ENCODE measurements around the gene SCAMP1.
"Not testable (repeated sequence)": the region's sequence is repeated elsewhere in the genome, so short reads cannot be mapped to it uniquely, and the experiment has no call there.

The SCAMP1 gene, protein sequence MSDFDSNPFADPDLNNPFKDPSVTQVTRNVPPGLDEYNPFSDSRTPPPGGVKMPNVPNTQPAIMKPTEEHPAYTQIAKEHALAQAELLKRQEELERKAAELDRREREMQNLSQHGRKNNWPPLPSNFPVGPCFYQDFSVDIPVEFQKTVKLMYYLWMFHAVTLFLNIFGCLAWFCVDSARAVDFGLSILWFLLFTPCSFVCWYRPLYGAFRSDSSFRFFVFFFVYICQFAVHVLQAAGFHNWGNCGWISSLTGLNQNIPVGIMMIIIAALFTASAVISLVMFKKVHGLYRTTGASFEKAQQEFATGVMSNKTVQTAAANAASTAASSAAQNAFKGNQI

DNA sequence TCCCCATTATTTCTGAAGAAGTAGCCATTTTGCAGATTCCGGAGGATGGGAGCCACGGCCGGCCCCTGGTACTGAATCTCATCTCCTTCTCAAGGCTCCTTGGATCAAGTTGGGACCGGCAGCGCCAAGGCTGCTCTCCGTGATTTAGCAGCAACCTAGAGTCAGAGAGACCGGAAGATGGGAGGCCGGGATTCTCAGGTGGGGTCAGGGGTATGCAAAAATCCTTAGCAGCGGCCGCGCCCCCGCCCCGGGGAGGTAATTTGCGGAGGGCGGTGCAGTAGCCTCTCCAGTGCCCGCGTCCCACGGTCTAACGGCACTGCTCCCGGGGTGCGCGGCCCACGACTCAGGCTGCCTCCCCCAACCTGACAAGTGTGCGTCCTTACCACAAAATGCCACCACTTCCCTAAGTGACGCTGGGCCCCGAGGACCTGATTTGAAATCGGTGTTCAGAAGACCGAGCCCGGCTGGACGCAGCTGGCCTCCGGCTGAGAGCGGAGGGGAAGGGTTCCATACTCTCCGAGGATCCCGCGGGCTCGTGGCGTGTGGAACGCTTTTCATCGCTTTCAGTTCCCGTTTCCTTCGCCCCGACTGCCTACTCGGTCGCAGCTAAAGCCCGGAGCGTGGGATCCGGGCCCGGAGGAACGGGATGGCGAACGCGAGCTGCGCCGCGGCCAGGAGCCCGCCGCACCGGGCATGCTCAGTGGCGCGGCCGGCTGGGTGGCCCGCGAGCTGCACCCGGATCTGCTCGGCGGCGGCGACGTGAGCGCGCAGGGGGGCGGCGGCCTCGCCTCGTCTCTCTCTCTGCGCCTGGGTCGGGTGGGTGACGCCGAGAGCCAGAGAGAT lies at the start of gene SCAMP1:
Gene SCAMP1 (plus strand): TSS at position 787 of the 843 bp plus-strand sequence. CDS start 55 bp downstream, at position 842.
- peak; percentile 84 for DNase-seq (ENCODE audit: low spot score)

DNA sequence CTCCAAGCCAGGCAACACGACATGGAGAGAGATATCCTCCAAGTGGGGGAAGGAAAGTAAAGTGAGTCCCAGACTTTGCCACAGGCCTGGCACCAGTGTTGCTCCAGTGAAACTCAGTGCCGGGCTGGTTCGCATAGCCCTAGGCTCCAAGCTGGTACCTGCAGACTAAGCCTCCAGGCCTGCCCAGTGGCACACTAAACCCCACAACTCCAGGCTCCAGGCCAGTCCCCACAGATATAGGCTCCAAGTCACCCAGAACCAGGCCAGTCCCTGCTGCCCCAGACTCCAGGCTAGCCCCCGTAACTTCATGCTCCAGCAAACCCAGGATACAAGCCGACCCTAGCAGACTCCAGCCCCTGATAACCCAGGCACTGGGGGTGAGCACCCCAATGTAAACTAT lies 42.9 kb upstream of the SCAMP1 start:
- DNase-seq (ENCODE audit: low spot score): no peak

DNA sequence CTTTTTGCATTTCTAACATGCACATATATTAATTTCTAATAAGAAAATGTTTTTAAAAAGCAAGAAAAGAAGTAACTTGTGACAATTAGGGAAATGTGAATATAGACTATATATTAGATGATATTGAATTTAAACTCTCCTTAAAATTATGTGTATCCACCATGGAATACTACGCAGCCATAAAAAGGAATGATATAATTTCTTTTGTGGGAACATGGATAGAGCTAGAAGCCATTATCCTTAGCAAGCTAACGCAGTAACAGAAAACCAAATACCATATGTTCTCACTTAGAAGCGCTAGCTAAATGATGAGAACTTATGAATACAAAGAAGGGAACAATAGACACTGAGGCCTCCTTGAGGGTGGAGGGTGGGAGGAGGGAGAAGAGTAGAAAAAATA lies 42.1 kb upstream of the SCAMP1 start:
- DNase-seq (ENCODE audit: low spot score): no peak

DNA sequence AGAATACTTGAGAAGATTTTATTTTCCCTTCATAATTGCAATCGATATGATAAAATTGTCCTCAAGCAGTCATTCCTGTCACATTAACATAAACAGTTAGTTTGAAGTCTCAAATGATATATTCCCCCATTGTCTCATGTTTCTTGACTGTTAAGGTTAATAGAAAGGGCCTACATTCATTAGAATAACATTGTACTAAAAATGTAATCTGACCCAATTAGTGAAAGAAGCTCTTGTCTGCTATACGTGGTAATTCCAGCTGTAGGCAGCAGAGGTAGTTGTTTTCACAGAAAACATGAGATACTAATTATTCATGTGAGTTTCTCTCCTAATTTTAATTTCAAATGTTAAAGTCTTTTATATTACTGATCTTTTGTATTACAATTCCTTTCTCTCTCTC lies 40.0 kb upstream of the SCAMP1 start:
- peak; percentile 31 for DNase-seq (ENCODE audit: low spot score)

DNA sequence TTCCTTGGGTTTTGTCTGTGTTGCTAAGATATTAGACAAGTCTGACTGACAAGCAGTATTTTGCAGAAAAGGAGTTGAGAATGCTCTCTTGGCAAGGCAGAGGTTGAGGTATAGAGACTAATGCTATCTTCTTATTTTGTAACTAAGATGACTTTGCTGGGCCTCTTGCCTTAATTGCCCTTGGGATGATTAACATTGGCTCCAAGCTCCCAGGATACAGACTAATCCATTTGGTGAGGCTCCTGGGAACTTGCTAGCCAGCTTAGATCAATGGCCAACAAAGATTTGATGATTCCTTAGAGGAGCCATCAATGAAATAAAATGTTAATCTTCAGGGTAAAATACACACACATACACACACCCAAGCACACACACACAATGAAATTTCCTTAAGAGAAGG lies 37.2 kb upstream of the SCAMP1 start:
- DNase-seq (ENCODE audit: low spot score): no peak

DNA sequence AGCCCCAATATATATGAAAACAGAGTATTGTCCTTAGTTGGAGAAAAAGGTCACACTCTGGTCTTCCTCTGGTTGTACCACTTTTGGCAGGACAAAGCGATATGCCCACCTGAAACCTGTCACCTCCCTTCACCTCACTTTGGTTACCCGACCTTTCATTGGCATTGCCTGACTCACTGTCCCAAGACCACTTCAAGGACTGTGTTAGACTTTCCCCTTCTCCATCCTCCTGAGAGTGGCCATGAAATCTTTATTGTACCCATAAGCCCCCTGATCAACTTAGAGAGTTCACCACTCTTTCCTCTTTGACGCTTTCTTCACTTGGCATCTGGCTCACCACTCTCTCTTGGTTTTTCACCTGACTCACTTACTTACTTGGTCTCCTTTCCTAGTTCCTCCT lies 33.5 kb upstream of the SCAMP1 start:
- no peak for DNase-seq (ENCODE audit: low spot score)

DNA sequence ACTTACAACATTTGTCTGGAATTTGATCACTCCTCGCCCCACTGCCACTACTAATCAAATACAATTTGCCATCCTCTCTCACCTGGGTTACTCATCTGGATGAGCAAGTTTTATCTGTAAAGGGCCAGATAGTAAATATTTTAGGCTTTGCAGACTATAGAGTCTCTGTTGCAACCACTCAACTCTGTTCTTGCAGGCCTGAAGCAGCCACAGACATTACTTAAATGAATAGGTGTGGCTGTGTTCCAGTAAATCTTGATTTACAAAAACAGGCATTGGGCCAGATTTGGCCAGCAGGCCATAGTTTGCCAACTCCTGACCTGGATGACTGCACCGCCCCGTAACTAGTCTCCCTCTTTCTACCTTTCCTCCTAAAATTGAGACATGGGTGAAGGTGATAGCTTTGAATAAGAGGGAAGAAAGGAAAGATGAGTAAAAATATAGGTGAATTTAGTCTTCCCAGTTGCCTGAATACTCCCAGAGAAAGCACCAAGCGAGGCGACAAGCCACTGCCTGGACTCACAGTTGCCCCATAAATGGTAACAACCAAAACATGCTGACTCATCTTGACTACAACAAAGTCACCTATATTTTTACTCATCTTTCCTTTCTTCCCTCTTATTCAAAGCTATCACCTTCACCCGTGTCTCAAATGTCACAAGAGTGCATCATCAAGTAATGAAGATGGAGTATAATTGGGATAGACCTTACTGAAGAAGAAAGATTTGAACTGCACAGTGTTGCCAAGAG lies 32.5 kb upstream of the SCAMP1 start:
- DNase-seq (ENCODE audit: low spot score): no peak

DNA sequence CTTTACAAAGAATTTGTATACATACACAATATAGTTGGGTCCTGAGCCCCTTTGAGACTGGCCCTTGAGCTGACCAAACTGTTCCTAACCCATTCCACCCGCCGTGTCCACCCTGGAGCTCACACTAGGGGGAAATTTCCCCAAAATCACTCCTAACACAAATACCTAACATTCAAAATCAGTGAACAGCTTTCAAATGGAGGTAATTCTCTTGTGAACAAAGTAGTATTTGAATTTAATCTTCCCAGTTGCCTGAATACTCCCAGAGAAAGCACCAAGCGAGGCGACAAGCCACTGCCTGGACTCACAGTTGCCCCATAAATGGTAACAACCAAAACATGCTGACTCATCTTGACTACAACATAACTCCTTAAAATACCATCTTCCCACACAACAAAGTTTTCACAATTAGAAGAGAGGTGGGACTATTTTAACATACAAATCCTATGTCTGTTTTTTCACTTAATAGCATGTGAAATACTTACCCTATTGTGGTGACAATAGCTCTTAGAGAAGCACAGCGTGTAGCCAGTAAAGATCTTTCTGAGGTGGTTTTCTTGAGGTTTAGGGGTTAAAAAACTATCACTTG lies 31.7 kb upstream of the SCAMP1 start:
- no peak for DNase-seq (ENCODE audit: low spot score)

DNA sequence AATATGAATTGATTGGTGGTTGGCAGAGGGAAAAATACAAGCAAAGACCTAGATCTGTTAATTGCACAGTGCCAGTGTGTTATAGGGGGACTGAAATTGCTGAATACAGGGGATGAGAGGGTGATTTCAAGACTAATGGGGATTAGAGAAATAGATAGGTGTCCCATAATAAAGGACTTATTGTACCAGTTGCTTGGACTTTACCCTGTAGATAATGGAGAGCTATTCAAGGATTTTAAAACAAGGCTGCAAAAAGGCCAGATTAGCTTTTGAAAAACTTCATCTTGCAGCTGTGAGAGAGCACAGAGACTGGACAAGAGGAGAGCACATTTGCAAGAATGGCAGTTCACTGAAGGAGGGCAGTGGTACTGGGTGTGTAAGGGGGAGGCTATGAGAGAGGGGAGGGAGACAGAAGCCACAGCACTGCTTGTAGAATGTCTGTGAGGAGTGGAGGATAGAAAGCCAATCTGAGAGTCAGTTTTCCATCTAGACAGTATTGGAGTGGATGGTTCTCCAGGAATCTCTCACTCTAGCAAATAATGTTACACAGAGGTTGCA lies 28.8 kb upstream of the SCAMP1 start:
- no peak for DNase-seq (ENCODE audit: low spot score)

DNA sequence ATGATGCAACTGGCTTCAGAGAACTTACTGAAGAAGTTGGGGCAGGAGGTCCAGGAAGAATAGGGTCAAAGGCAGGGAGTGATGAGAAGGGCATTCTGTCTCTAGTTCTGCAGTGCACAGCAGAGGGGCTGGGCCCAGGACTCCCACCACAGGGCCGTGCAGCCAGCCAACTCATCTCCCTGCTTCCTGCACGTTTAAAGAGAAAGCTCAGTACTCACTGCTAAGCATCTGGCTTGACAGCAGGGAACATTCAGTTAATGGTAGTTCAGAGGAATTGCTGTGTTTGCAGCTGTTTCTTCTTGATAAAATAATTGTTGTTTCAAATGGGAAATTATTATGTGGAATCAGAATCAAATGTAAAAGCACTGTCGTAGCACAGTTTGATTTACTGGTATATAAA lies 25.6 kb upstream of the SCAMP1 start:
- no peak for DNase-seq (ENCODE audit: low spot score)

DNA sequence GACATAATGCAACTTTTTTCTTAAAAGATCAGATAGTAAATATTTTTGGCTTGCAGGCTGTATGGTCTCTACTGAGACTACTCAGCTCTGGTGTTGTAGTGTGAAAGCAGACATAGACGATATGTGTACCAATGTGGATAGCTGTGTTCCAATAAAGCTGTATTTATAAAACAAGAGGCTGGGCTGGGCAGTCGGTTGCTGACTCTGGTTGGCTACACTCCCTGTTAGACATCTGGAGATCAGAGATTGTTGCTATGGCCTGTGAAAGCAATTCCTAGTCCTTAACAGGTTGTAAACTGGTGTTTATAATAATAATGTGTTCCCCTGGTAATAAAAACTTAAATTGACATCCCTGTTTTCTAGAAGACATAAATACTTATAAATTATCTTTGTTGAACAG lies 24.4 kb upstream of the SCAMP1 start:
- DNase-seq (ENCODE audit: low spot score): no peak

DNA sequence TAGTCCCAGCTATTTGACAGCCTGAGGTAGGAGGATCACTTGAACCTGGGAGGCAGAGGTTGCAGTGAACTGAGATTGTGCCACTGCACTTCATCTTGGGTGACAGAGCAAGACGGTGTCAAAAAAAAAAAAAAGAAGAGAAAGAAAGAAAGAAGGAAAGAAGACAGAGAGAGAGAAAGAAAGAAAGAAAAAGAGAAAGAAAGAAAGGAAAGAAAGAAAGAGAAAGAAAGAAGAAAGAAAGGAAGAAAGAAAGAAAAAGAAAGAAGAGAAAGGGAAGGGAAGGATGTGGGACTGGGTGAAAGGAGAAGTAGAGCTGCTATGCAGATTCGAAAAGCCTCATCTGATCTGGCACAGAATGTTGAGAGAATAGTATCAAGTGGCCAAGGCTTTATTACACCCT lies 23.7 kb upstream of the SCAMP1 start:
- DNase-seq (ENCODE audit: low spot score): no peak

DNA sequence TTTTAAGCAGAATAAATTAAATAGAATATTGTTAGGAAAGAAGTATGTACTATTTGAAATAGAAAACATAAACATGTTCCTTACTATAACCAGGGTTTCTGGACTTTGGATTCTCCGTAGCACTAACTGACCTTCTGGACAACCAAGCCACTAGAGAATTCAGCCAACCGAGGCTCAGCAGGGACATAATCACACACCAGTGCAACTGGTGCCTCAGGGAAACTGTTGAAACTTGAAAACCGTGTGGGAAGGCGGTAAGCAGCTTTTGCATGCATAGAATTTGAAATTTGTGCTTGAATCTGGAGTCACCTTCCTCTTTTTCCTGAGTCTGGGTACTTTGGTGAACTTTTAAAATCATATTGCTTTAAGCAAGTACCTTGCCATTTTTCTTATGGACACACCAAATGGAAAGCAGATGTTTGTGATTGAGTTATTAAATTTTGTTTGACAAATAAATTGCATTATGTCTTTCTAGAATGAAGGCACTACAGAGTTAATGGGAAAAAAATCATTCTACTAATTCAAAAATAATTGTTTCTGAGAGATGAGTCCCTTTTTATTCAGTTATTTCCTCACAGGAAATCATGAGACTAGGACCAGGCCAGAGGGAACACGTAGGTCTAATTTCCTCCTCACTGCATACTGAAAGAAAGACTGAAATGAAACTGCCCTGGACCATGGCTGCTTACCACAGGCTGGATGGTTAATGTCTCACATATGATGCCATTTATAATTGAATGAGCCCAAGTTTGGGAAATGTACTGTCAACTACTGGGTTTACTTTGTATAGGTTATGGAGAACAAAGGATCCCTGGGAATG lies 20.6 kb upstream of the SCAMP1 start:
- no peak for DNase-seq (ENCODE audit: low spot score)

DNA sequence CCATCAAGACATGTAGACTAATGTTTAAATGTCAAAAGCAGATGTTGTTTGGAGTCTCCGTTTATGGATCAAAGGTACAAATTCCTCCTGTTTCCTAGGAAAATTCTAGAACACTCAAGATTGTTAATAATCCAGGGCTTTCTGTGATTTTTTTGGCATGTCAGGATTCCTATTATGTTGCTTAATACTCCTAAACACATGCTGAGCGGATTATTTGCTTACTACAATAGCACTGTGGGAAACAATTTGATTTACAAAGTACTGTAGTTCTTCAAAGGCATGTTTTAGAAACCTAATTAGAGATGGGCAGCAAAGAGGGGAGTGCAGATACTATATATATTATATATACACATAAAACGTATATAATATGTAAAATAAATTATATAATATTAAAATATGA lies 19.0 kb upstream of the SCAMP1 start:
- DNase-seq (ENCODE audit: low spot score): no peak

DNA sequence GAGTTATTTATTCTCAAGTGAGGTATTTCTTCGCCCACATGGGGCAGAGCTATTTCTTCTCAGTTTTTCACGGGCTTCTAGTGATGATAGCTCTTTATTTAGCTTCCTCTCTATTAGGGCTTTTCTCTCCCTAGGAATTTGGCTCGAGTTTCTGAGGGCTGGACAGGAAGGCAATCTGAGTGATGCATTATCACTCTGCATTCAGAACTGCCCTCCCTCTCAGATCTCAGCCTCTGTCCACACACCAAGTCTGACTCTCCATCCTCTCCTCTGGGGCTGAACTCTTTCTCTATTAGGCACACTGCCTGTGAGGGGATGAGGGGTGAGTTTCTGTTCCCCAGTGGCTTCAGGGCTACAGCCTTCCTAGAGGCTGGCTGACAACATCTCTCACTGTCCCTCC lies 14.9 kb upstream of the SCAMP1 start:
- DNase-seq (ENCODE audit: low spot score): no peak

DNA sequence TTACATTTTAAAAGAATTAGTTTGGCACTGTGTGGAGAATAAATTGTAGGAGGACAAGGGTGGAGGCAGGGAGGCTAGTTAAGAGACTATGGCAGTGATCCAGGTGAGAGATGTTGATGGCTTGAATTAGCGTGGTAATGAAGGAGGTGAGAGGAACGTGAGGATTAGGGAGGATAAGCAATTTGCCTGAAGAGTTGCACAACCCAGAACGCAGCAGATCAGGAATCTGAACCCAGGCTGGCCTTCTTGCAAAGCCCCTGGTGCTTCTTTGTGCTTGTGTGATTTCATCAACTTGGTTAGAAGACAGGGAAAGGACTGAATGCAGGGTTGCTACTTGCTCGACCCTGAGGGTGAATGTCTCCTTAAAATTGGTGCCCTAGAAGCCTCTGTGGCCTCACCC lies 6.9 kb upstream of the SCAMP1 start:
- DNase-seq (ENCODE audit: low spot score): no peak

DNA sequence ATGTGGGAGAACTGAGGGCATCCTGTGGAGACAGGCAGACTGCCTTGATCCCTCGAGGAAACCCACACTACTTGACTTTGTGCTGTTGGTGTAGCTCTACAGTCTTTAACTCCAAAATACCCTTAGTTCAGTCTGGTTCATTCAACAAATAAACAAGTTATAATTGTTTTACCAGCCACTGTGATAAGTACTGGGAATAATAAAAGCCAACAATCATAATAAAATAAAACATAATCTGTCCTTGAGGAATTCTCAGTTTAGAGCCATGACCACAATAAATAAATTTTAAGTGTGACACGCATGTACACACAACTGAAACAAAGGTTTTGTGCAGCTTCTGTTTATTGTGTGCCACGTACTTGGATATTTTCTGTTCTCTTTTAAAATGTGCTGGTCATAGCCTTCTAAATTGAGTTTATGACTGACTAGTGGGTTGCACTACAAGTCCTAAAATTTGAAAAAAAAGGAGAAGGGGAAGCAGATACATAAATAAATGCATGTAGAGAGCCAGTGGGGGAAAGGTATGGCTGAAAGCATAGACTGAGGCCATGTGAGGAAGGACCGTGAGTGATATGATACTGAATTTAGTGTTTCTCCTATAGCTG lies 6.2 kb upstream of the SCAMP1 start:
- no peak for DNase-seq (ENCODE audit: low spot score)

DNA sequence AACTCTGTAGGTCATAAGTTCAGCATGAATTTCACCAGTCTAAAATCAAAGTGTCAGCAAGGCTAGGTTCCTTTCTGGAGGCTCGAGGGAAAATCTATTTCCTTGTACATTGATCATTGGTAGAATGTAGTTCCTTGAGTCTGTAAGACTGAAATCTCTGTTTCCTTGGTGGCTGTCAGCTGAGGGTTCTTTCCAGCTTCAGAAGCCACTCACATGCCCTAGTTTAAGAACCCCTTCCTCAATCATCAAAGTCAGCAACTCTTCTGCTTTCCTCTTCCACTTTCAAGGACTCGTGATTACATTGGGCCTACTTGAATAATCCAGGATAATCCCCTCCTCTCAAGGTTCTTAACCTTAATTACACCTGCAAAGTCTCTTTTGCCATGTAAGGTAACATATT lies 4.9 kb upstream of the SCAMP1 start:
- DNase-seq (ENCODE audit: low spot score): no peak

DNA sequence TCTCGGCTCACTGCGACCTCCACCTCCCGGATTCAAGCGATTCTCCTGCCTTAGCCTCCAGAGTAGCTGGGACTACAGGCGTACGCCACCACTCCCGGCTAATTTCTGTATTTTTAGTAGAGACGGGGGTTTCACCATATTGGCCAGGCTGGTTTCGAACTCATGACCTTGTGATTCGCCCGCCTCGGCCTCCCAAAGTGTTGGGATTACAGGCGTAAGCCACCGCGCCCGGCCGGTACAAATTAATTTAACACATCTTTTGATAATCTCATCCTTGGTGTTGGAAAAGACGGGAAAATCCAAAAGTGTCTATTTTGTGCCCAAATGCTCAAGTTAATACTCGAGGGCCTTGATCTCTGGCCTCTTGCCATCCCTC lies 974 bp upstream of the SCAMP1 start:
- DNase-seq (ENCODE audit: low spot score): not testable (repeated sequence)

DNA sequence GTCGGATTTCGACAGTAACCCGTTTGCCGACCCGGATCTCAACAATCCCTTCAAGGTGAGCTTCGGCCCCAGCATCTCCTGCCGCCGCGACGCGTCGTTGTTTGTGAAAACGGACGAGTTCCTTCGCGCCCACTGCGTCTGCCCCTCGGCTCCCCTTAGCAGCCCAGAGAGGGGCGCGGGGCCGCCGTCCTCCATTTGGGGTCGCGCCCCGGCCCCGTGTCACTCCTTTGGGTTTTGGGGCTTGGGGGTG lies 182 bp downstream of the SCAMP1 start:
- DNase-seq (ENCODE audit: low spot score): no peak
